Liver (tissue), 9 donors: ENCODE results near the gene CMBL. TPM values are rescaled to one million over a fixed set of nuclear protein-coding genes. Genes with fewer than 3 reads are reported as not detected.

ENCODE experiments used
- DNase-seq: peaks from one replicate; pipeline ENCODE4 v3.0.0-alpha.2; 2017; ENCODE audit warnings: low spot score
- H3K27ac ChIP-seq, 2 donors: one replicate each; pipeline ENCODE4 v1.7.0; 2013; ENCODE audit warnings: inconsistent platforms in 2 of 2, low read length in 2 of 2, control low read depth in 1 of 2, low read depth in 1 of 2, mild to moderate bottlenecking in 1 of 2
- H3K27me3 ChIP-seq, 4 donors: one replicate each; pipeline versions ENCODE4 v1.6.1 to v1.7.0; 2013; ENCODE audit warnings: low read length in 3 of 4, inconsistent platforms in 1 of 4, mild to moderate bottlenecking in 1 of 4, moderate library complexity in 1 of 4; ENCODE audit not compliant: control insufficient read depth in 4 of 4, insufficient read depth in 4 of 4
- H3K36me3 ChIP-seq, 4 donors: one replicate each; pipeline versions ENCODE4 v1.6.1 to v1.7.0; 2013; ENCODE audit warnings: low read length in 3 of 4, mild to moderate bottlenecking in 3 of 4, low read depth in 1 of 4, moderate library complexity in 1 of 4; ENCODE audit not compliant: control insufficient read depth in 4 of 4, insufficient read depth in 3 of 4
- H3K4me1 ChIP-seq, 4 donors: one replicate each; pipeline versions ENCODE4 v1.6.1 to v1.7.0; 2013; ENCODE audit warnings: low read length in 3 of 4, mild to moderate bottlenecking in 3 of 4, moderate library complexity in 1 of 4; ENCODE audit not compliant: control insufficient read depth in 4 of 4, insufficient read depth in 4 of 4
- H3K4me3 ChIP-seq, 3 donors: one replicate each; pipeline versions ENCODE4 v1.6.1 to v1.7.0; 2013; ENCODE audit warnings: low read length in 3 of 3, control low read depth in 1 of 3, low read depth in 1 of 3, mild to moderate bottlenecking in 1 of 3
- H3K9ac ChIP-seq, 2 donors: one replicate each; pipeline ENCODE4 v1.7.0; 2013; ENCODE audit warnings: low read length in 2 of 2, mild to moderate bottlenecking in 2 of 2, moderate library complexity in 2 of 2, control low read depth in 1 of 2, low read depth in 1 of 2
- H3K9me3 ChIP-seq, 4 donors: one replicate each; pipeline versions ENCODE4 v1.6.1 to v1.7.0; 2013; ENCODE audit warnings: low read length in 3 of 4; ENCODE audit not compliant: control insufficient read depth in 4 of 4
- CTCF ChIP-seq: fragments of 150-350 bp; IDR thresholded peaks from 2 replicates; pipeline ENCODE4 v1.5.1; 2017; ENCODE audit warnings: improper control_type of control experiment, low read depth, low read length; ENCODE audit not compliant: missing input control
- EGR1 ChIP-seq, 2 donors: IDR thresholded peaks; 2 replicates each; pipeline ENCODE4 v1.6.1; 2016 to 2018; ENCODE audit warnings: antibody characterized with exemption in 2 of 2, low read depth in 2 of 2
- GABPA ChIP-seq, 2 donors: IDR thresholded peaks in 1 of 2; conservative IDR thresholded peaks in 1 of 2; 2 replicates each; pipeline ENCODE4 v1.6.1; 2016; ENCODE audit warnings: antibody characterized with exemption in 2 of 2, mild to moderate bottlenecking in 1 of 2, moderate library complexity in 1 of 2
- HNF4A ChIP-seq, 2 donors: conservative IDR thresholded peaks; 2 replicates each; pipeline ENCODE4 v1.6.1; 2016; ENCODE audit warnings: antibody characterized with exemption in 2 of 2, mild to moderate bottlenecking in 2 of 2
- HNF4G ChIP-seq: IDR thresholded peaks from 2 replicates; pipeline ENCODE4 v1.6.1; 2016; ENCODE audit warnings: antibody characterized with exemption
- JUND ChIP-seq, 2 donors: IDR thresholded peaks; 2 replicates each; pipeline ENCODE4 v1.6.1; 2016; ENCODE audit warnings: antibody characterized with exemption in 2 of 2
- MAX ChIP-seq: IDR thresholded peaks from 2 replicates; pipeline ENCODE4 v1.6.1; 2016; ENCODE audit warnings: antibody characterized with exemption
- NR2F2 ChIP-seq: IDR thresholded peaks from 2 replicates; pipeline ENCODE4 v1.6.1; 2016; ENCODE audit warnings: antibody characterized with exemption
- REST ChIP-seq: IDR thresholded peaks from 2 replicates; pipeline ENCODE4 v1.6.1; 2016; ENCODE audit warnings: antibody characterized with exemption, mild to moderate bottlenecking
- SP1 ChIP-seq: IDR thresholded peaks from 2 replicates; pipeline ENCODE4 v1.6.1; 2018; ENCODE audit warnings: antibody characterized with exemption, mild to moderate bottlenecking
- TAF1 ChIP-seq: conservative IDR thresholded peaks from 2 replicates; pipeline ENCODE4 v1.6.1; 2016; ENCODE audit warnings: antibody characterized with exemption, mild to moderate bottlenecking
- WGBS: extraction: QIAGEN DNeasy Blood & Tissue Kit; methylation state at CpG from one replicate; pipeline ENCODE4 v1.1.7; 2013; 5-methylcytosine and 5-hydroxymethylcytosine counted together
- polyA plus RNA-seq, 2 donors: library from polyadenylated mRNA; stranded (reverse) in 1 of 2; unstranded in 1 of 2; fragments of 200-250 nt in 1 of 2; fragments of >200 nt in 1 of 2; fragmentation: Nextera tagmentation in 1 of 2; extraction: Ambion mirVana in 1 of 2; gene quantifications; one replicate each; pipeline versions ENCODE4 v1.2.1 to v1.2.3, GENCODE V29; 2013 to 2015
- total RNA-seq, 2 donors: library from RNA; depleted of rRNA; stranded (reverse); fragments of >200 nt; gene quantifications; one replicate each; pipeline ENCODE4 v1.2.3, GENCODE V29; 2014
- donor health status: healthy.
- donor health status: healthy.
- donor health status: healthy.
- donor health status: healthy.
- donor health status: healthy.

The CMBL gene
- total and polyA plus RNA-seq, 4 donors, result 6.8 to 56.1 (median 41.7) TPM

GRCh38 chr5:10333154-10334006 lies 25.7 kb upstream of the CMBL start:
- Histone ChIP-seq H3K27ac (peak overlapping the region; percentile 87 to 92), H3K4me1 (peaks cover 13 to 60% (median 41%) of the 10 kb centered on the region in 4 donors), H3K4me3 (peak overlapping the region; percentile 54 to 71 (median 62)), H3K36me3 (no peaks in the 10 kb centered on the region), H3K9ac (peak overlapping the region; percentile 69 to 94), H3K9me3 (no peaks in the 10 kb centered on the region), H3K27me3 (no peaks in the 10 kb centered on the region)
- 5% methylated on average over 81 of the region's 81 CpGs for WGBS
- TF ChIP-seq GABPA (IDR thresholded peaks at IDR 0.05 in 1 of 2, conservative IDR thresholded peaks at IDR 0.05 in 1 of 2), result no peak
- TF ChIP-seq HNF4G, result no peak
- no peak for TF ChIP-seq MAX
- TF ChIP-seq HNF4A (conservative IDR thresholded peaks at IDR 0.05), result no peak
- peak; percentile 19 for TF ChIP-seq CTCF
- TF ChIP-seq TAF1, result no peak
- peak; percentile 38 for TF ChIP-seq REST
- TF ChIP-seq NR2F2, result no peak
- no peak for TF ChIP-seq EGR1 (IDR thresholded peaks at IDR 0.05; ENCODE audit: low read depth in 2 of 2)
- DNase-seq, result peak; percentile 52

- H3K27me3 ChIP-seq, result no peaks in the 10 kb centered on the region
- H3K4me3 ChIP-seq, result no peak overlapping the region
- TF ChIP-seq REST (no peak), JUND (IDR thresholded peaks at IDR 0.05) (no peak), HNF4G (no peak), NR2F2 (no peak), SP1 (no peak)
- H3K9ac ChIP-seq, result peak overlapping the region; percentile 1 to 6
- WGBS, result 92% methylated on average over 5 of the region's 5 CpGs
- no peaks in the 10 kb centered on the region for H3K36me3 ChIP-seq
- DNase-seq, result no peak
- no peaks in the 10 kb centered on the region for H3K9me3 ChIP-seq
- peaks cover 13 to 56% (median 41%) of the 10 kb centered on the region in 4 donors for H3K4me1 ChIP-seq
- peak overlapping the region; percentile 87 to 92 for H3K27ac ChIP-seq
Observed at GRCh38 chr5:10332301-10332700, 24.6 kb upstream of the CMBL start.
